GM21576 (cell line): Measurements from ENCODE around the gene ZNF778.

ENCODE experiments used
- ATAC-seq: cut with Tn5 transposase; IDR thresholded peaks from one replicate; pipeline ENCODE4 v1.9.1; 2021; ENCODE audit warnings: mild to moderate bottlenecking, moderate library complexity; ENCODE audit not compliant: unreplicated experiment

Gene ZNF778

DNA sequence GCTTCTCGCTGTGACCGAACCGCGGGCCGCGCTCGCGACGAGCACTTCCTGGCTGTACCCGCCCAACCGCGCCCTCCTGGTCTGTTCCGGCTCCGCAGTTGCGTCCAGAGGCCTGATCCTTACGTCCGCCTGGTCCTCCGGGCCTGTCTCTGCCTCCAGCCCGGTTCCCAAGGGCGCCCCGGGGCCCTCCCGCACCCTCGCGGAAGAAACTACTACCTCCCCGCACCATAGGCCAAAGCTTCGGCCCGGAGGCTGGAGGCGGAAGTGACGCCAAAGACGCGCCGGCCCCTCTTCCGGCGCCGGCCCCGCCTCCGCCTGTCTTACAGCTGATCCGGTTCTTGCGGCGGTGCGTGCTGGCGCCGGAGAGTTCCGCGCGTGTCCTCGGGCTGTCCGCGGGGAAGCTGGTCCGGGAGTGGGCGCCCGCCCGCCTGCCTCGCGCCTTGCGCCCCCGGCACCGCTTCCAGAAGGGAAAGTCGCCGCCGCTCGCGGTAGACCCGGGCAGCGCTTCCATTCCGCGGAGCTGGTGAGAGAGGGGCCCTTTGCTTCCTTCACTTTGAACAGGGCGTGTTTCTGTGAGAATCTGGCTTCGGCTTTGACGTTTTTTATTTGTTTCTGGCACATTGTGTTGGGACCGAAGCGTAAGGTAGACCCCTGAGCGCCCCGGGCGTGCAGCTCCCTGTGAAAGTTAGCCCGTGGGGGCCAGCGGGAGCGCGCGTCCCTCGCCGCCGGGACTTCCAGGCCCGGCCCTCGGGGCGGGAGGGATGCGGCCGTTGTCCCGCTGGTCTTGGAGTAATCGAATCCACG, at the start of gene ZNF778:
Gene ZNF778 (plus strand): TSS at position 316 of the 804 bp plus-strand sequence. CDS start 3,425 bp downstream, outside the sequence.
- ATAC-seq: peak; percentile 86

DNA sequence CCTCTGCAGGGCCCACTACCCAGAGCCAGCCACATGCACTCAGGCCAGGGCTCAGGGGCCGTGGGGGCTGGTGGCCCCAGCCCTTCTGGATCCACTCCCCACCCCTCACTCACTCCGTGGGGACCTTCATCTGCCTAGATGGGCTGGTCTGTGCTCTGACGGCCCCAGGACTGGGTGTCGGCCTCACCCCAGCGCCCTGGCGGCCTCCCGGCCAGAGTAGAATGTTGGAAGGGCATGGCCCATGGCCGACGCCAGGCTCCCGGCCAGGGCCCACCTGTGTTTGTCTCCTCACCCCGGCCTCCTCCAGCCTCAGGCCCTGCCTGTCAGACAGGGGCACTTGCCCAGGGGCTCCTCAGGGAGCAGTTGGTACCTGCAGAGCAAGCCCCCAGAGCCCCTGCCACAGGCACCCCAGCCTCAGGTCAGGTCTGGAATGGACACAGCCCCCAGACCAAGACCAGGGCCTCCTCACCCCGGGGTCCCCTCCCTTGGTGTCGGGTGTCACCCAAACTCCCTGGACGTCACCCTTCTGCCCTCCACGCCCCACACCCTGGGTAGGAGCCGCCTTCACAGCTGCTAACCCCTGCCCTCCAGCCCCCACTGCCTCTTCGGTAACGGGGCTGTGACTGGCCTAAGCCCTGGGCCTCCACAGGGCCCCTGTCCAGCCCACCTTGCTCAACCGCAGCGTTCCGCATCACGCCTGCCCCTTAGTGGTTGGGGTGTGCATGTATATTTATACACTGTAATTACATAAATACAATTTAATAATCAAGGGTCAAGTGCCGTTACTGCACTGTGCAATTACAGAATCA, 48.9 kb upstream of the ZNF778 start:
- ATAC-seq: no peak

DNA sequence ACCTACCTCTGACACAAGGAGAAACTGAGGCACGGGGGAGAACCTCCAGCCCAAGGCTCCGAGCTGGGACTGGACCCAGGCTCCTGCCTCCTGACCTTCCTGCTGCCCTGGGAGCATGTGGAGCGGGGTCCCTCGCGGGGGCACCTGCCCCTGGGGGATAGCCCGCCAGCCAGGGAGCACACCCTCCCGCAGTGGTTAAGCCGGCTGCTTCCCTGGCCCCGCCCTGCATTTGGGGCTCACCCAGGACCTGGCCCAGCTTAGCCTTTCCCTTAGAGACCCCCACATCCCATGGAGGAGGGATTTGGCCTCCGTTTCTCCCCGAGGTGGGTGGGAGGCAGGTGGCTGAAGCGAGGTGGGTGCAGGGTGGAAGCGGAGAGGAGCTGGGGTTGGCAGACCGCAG, 47.7 kb upstream of the ZNF778 start:
- no peak for ATAC-seq

DNA sequence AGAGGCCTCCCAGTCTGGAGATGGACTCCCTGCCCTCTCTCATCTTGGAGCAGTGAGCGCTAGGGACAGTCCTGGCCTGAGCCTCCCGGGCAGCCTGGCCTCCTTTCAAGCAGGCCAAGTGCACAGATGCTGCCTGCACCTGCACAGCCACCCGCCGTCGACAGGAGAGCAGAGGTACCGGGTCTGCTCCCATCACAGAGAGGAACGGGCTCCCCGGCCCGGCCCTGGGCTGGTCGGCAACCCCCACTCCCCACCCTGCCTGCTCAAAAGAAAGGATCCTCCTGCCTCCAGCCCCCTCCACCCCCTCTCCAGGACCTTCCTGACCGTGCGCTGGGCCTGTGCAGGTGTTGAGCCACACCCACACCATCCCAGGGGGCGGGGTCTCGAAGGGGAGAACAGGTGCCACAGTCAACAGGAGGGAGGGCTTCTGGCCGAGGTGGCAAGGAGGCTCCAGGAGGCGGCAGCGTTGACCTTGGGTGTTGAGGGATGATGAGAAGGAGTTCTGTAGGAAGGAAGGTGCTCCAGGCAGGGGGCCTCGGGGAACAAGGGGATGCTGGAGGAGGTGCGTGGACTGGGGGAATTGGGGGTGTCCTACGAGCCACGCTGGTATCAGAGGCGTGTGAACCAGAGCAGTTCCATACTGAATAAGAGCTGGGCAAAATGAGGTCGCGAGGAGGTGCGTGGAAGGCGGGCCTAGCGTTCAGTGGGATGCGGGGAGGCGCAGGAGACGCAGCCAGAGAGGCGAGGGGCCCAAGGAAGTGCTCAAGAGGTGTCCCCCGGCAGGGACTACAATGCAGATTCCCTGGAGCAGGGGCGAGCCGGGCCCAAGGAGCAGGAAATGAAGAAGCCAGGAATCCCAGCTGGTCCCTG, 46.9 kb upstream of the ZNF778 start:
- ATAC-seq: peak; percentile 7

DNA sequence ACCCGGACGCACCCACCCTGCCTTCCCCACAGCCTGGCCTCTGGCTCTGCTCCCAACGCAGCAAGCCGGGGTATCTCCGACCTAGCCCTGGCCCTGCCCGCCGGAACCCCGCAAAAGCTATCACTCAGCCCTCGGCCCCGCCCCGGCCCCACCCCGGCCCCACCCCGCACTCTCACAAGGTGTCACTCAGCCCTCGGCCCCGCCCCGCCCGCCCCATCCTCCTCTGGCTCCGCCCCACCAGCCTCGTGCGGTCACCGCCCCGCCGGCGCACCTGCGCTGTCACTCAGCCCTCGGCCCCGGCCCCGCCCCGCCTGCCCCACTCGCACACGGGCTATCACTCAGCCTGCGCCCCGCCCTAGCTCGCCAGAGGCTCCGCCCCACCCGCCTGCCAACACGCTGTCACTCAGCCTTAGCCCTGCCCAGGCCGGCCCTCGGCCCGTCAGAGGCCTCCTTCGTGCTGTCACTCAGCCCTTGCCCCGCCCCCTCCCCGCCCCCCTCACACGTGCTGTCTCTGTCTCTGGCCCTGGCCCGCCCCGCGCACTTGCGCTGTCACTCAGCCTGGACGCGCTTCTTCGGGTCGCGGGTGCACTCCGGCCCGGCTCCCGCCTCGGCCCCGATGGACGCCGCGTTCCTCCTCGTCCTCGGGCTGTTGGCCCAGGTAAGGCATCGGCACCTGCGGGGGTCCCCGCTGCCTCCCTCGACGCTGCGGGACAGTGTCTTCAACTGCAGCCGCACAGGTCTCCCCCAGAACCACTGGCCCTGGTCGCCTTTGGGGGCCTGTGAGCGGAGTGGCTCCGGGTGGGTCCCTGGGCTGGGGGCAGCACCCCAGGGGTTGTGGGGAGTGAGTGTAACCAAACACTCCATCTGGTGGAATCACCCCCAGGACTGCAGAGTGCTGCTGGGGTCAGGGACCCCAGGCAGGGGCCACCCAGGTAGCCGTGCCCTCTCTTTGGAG, 46.0 kb upstream of the ZNF778 start, which contains the start of gene CDH15:
Gene CDH15 (plus strand): TSS at position 533 of the 955 bp plus-strand sequence. CDS start 84 bp downstream, at position 617.
- peak; percentile 74 for ATAC-seq

DNA sequence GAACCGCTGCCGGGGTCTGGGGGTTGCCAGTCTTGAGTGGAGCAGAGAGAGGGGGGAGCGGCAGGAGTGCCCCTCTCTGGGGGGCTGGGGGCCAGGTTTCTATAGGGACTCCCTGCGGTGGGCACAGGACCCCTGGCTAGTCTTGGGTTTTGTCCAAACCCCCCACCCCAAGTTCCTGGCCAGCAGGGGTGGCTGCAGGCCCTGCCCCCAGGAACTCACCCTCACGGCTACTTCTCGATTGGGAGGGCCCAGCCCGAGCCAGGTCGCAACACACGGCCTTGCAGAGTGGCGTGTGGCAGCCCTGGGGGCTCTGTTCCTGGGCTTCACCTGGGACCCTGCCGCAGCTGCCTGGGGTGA, 45.4 kb upstream of the ZNF778 start:
- no peak for ATAC-seq

DNA sequence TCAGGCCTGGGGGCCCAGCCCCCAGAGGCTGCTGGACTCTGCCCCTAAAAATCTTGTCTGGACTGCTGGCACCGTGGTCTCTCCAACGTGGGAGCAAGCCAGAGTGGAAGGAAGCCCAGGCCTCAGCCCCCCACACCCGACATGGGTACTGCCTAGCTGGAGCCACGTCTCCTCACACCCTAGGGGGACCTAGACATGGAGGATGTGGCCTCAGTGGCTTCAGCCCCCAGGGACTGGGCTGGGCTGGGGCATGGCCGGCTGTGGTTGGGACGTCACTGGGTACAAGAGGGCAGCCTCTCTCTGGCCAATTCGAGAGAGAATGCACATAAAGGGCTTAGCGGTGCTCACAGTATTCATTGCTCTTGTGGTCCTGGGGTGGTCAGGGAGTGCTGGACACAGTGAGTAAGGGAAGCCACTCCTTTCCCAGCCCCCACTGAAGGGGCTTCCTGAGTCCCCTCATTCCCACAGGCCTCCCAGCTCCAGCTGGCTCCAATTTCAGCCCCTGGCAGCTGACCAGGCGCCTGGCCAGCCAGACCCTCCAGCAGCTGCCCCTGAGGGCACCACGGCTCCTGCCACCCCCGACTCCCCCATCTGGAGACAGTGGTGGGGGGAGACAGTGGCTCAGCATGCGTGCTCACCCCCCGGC, 44.9 kb upstream of the ZNF778 start:
- ATAC-seq: no peak

DNA sequence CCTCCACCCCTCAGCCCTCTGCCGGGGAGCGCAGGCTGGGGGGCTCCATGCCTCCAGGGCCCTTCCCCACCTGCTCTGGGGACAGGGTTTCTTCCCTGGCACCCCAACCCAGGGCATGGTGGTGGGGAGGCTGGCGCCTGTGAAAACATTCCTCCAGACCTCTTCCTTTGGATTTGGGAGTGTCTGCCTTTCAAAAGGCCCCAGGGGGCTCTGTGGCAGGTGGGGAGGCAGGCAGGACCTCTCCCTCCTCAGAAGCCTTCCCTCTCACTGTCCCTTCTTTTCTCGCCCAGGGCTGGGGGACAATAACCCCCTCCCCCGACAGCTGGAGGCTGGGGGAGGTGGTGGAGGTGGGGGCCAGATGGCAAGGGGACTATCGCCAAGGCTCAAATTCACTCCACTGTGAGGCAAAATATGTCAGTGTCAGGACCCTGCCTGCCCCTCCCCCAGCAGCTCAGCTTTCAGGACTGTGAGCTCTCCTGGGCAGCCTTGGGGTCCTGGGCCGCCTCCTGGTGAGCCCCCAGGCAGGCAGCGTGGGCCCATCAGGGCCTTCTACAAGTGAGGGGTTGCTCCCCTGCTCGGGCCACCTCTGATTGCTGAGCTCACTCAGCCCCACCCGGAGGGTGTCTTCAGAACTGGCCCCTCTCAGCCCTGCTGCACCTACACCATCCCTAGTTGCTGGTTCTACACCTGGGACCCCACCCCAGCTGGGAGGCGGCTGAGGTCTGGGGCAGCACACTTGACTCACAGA, 44.2 kb upstream of the ZNF778 start:
- no peak for ATAC-seq

DNA sequence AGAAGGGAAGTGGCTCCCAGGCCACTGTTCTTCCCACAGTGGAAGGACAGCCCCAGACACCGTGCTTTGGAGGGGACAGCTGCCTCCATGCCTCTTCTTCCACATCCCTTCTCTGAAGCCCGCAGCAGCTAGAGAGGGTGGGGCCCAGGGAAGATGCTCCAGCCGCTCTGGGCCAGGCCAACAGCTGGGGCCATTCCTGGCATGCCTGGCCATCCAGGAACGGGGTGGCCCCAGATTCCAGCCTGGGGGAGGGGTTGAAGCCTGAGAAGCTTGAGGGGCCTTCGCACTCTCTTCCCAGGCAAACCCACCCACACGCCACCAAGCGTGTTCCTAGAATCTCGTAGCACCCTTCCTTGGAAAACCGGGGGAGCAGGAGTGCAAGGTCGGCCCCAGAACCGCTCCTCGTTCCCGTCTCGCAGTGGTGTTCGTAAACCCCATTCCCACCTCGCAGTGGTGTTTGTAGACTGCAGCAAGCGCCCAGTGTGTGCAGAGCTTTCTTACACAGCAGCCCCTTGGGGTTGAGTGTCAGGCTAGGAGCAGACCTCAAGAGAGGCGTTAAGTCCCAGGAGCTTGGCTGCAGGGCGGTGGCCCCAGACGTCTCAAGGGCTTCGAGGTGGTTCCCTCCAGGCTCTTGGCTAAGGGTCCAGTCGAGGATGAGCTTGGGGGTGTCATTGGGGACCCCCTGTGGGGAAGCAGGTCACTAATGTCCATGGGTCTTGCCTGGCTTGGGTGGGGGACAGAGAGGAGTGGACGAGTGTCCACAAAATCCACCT, 43.3 kb upstream of the ZNF778 start:
- ATAC-seq: no peak

DNA sequence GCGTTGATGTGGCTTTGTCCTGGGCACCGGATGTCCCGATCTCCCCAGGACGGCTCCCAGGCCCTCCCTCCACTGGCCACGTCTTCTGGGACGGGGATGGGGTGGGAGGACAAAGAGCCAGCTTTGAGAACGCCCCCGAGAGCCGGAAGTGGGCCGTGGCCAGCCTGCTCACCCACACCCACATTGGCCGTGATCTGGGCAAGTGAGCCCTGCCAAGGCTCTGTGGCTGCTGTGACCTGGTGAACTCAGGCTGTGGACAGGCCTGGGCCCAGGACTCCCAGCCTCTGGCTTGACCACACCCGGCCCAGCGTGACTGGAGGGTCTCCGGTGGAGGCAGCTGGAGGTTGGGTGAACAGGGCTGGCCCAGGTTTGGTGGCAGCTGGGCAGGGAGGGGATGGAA, 42.6 kb upstream of the ZNF778 start:
- ATAC-seq: no peak

DNA sequence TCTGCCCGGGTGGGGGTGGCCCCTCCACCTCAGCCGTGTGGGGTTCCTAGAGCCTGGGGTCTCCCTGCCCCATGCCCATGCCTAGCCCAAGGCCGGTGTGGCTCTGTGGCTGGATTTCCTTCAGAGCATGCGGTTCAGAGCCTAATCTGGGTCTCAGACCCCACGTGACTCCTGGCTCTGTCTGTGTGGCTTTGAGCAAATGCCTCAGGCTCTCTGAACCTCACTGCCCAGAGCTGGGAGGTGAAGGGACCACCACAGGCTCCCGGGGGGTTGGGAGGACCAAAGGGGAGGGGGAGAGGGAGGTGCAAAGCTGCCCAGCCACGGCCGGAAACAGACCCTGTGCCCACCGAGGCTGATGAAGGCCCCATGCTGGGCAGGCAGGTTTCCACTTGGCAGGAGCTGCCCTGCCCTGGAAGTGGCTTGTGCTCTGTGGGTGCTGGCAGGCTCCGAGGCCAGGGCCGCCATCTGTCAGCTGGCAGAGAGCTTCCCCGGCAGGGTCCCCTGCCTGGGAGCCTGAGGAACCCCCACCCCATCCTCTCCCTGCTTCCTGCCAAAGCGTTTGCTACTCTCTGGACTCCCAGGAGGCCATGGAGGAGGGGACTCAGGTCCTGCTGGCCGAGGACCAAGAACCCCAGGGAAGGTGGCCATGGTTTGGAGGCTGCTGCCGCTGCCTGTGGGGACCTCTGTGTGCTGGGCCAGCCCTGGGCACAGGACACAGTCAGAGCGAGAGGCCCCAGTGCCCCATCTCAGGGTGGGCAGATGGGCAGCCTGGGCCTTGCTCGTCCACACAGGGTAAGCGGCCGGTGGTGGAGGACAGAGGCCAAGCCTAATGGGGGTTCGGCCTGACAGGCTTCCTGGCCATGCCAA, 42.0 kb upstream of the ZNF778 start:
- no peak for ATAC-seq

DNA sequence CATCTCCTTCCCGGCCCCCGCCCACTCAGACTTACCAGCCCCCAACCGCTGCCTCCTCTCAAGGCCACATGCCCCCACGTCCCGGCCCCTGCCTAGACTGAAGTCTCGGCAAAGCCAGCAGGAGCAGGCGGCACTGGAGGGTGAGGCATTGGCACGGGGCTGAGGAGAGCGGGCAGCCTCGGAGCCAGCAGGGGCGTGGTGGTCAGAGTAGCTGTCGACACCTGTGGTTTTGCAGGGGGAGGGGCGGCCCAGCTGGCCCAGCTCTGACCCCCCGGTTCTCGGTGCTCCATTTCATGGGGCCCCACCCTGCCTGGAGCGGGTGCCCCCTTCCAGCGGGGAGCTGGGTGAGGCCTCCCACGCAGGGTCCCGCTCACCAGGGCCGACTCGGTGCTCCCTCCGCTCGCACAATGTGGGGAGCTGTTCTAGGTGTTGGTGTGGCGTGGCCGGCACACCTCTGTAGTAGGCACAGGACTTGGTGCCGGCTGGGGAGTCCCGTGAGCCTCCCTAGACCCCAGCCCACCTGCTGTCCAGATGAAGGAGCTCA, 41.3 kb upstream of the ZNF778 start:
- ATAC-seq: no peak

DNA sequence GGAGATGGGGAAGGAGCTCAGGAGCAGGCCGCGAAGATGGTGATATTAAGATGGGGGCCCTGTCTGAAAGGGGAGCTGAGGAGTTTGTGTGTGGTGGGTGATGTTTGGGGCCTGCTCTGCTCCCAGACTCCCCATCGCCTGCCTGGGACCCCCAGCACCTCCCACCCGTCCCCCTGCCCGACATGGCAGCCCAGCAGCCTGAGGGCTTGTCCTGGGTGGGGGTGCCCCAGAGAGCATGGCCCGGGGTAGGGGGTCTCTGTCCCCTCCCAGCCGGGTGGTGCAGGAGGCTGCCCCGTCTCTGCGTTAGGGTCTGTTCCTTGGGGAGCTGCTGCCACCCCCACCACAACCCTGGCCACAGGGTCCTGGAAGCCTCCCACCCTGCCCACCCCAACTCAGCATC, 40.8 kb upstream of the ZNF778 start:
- ATAC-seq: no peak

DNA sequence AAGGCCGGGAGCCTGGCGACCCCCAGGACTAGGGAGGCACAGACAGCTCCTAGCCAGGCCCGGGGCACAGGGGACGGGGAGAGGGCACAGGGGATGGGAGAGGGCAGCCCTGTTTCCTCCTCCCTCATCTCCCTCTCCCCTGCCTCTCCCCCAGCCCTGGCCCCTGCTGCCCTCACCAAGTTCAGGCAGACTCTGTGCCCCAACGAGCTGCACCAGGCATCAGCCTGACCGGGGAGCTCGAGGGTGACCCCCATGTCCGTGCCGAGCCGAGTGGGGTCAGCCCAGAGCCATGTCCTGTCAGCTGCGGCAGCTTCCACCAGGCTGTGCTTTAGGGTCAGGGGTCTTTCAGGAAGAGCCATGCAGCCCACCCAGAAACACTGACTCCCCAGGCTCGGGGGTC, 40.0 kb upstream of the ZNF778 start:
- no peak for ATAC-seq

DNA sequence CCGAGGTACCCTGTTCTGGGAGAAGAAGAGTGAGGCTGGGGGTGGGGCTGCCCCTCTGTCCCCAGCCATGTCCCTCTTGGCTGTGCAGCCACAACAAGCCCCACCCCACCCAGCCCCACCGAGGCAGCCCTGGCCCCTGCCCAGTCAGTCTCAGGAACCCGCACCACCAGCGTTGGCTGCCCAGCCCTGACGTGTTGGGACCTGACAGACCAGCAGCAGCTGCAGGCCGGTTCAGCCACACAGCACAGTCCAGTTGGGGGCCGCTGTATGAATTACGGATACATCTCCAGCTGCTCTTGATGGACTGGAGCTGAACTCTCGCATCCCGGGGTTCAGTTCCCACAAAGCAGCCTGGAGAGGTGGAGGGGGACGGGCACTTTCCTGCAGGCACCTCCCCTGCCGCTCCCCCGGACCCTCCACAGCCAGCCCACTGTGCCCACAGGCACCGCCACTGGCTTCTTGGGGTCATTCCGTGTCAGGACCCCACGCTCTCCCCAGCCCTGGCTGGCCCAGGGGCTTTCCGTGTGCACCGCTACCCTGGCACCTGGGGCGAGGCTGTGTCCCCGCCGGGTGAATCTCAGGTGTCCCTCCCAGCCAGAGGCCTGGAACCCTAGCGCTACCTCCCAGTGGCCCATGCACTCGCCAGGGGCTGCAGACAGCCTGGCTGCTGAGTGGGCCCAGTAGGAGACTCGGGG, 38.9 kb upstream of the ZNF778 start:
- no peak for ATAC-seq

DNA sequence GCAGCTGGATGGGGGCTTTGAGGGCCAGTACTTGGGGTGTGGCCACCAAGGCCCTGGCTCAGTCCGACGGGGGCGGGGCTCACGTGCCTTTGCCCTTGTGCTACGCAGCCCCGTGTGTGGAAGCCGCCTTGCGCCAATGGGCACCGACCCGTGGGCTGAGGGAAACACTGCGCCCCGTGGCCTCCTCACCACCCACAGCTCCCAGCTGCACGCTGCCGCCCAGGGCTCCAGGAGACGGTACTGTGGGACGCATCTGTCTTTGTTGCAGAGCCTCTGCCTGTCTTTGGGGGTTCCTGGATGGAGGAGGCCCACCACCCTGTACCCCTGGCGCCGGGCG, 38.4 kb upstream of the ZNF778 start:
- no peak for ATAC-seq
